Neuronal stem cell (in vitro differentiated cells): ENCODE data around the gene APP.

Experiments
- DNase-seq: peaks from one replicate; pipeline ENCODE4 v3.0.0-alpha.2; 2013; ENCODE audit warnings: low spot score
- H2AFZ ChIP-seq: one replicate; pipeline ENCODE4 v1.6.1; 2013; ENCODE audit warnings: mild to moderate bottlenecking, low read length, inconsistent platforms
- H2AK5ac ChIP-seq: 2 replicates; pipeline ENCODE4 v1.6.1; 2013; ENCODE audit warnings: low read depth, mild to moderate bottlenecking, inconsistent platforms, low read length, moderate library complexity, mixed read lengths
- H2BK120ac ChIP-seq: 2 replicates; pipeline ENCODE4 v1.6.1; 2013; ENCODE audit warnings: low read depth, mild to moderate bottlenecking, inconsistent platforms, low read length, moderate library complexity, mixed read lengths
- H2BK12ac ChIP-seq: one replicate; pipeline ENCODE4 v1.6.1; 2013; ENCODE audit warnings: low read length, inconsistent platforms
- H2BK15ac ChIP-seq: 2 replicates; pipeline ENCODE4 v1.6.1; 2013; ENCODE audit warnings: mild to moderate bottlenecking, low read length, inconsistent platforms, mixed read lengths
- H2BK5ac ChIP-seq: one replicate; pipeline ENCODE4 v1.6.1; 2013; ENCODE audit warnings: inconsistent platforms, mild to moderate bottlenecking, low read length, moderate library complexity
- H3K14ac ChIP-seq: one replicate; pipeline ENCODE4 v1.6.1; 2013; ENCODE audit warnings: low read length, inconsistent platforms
- H3K18ac ChIP-seq: 2 replicates; pipeline ENCODE4 v1.6.1; 2013; ENCODE audit warnings: low read length, inconsistent platforms
- H3K23ac ChIP-seq: 2 replicates; pipeline ENCODE4 v1.6.1; 2013; ENCODE audit warnings: low read depth, mild to moderate bottlenecking, mixed read lengths, low read length, inconsistent platforms; ENCODE audit not compliant: poor library complexity
- H3K27ac ChIP-seq: replicated peaks from 3 replicates; pipeline ENCODE4 v1.5.1; 2013; ENCODE audit warnings: low read length, inconsistent platforms
- H3K27me3 ChIP-seq, 3 experiments: 2 replicates each; pipeline ENCODE4 v1.6.1; 2013; ENCODE audit warnings: low read length in 3 of 3, mild to moderate bottlenecking in 2 of 3, inconsistent platforms in 1 of 3, low read depth in 1 of 3, mixed read lengths in 1 of 3, moderate library complexity in 1 of 3; ENCODE audit not compliant: control insufficient read depth in 3 of 3, insufficient read depth in 3 of 3
- H3K36me3 ChIP-seq, 2 donors: replicated peaks in 1 of 2; 2 replicates each; pipeline ENCODE4 v1.6.1; 2013; ENCODE audit warnings: low read length in 2 of 2; ENCODE audit not compliant: control insufficient read depth in 2 of 2, insufficient read depth in 2 of 2
- H3K4ac ChIP-seq: 2 replicates; pipeline ENCODE4 v1.6.1; 2013; ENCODE audit warnings: inconsistent platforms, mild to moderate bottlenecking, low read length, moderate library complexity
- H3K4me1 ChIP-seq, 2 donors: 1 replicate in 1 of 2; 2 replicates in 1 of 2; pipeline ENCODE4 v1.6.1; 2013; ENCODE audit warnings: low read length in 2 of 2, low read depth in 1 of 2; ENCODE audit not compliant: control insufficient read depth in 2 of 2, insufficient read depth in 1 of 2
- H3K4me2 ChIP-seq: one replicate; pipeline ENCODE4 v1.6.1; 2013; ENCODE audit warnings: mild to moderate bottlenecking, low read length, inconsistent platforms; ENCODE audit not compliant: insufficient read depth, poor library complexity, severe bottlenecking
- H3K4me3 ChIP-seq, 2 donors: 2 replicates each; pipeline ENCODE4 v1.5.1; 2013; ENCODE audit warnings: low read length in 2 of 2, mild to moderate bottlenecking in 2 of 2, inconsistent platforms in 1 of 2, moderate library complexity in 1 of 2
- H3K79me1 ChIP-seq: one replicate; pipeline ENCODE4 v1.6.1; 2013; ENCODE audit warnings: low read depth, mild to moderate bottlenecking, inconsistent platforms, low read length, moderate library complexity
- H3K9ac ChIP-seq: one replicate; pipeline ENCODE4 v1.6.1; 2013; ENCODE audit warnings: mild to moderate bottlenecking, low read depth, low read length, inconsistent platforms; ENCODE audit not compliant: poor library complexity
- H3K9me3 ChIP-seq, 2 donors: replicated peaks in 1 of 2; 2 replicates each; pipeline versions ENCODE3 to v1.6.1; 2013; ENCODE audit warnings: low read length in 2 of 2, mild to moderate bottlenecking in 2 of 2, inconsistent platforms in 1 of 2, low read depth in 1 of 2, mixed read lengths in 1 of 2, moderate library complexity in 1 of 2; ENCODE audit not compliant: control insufficient read depth in 2 of 2, insufficient read depth in 1 of 2
- H4K8ac ChIP-seq: one replicate; pipeline ENCODE4 v1.6.1; 2013; ENCODE audit warnings: low read depth, mild to moderate bottlenecking, inconsistent platforms, low read length, moderate library complexity
- H4K91ac ChIP-seq: one replicate; pipeline ENCODE4 v1.6.1; 2013; ENCODE audit warnings: low read length, low read depth, mild to moderate bottlenecking, inconsistent platforms; ENCODE audit not compliant: poor library complexity
- WGBS, 2 donors: extraction: QIAGEN DNeasy Blood & Tissue Kit; methylation state at CpG; one replicate each; pipeline ENCODE4 v1.1.7; 2013; ENCODE audit warnings: missing lambda C conversion rate in 2 of 2, mixed read lengths in 1 of 2; ENCODE audit not compliant: insufficient read length in 2 of 2, insufficient replicate concordance in 1 of 2; ENCODE audit errors: extremely low coverage in 2 of 2; 5-methylcytosine and 5-hydroxymethylcytosine counted together

Gene APP

DNA sequence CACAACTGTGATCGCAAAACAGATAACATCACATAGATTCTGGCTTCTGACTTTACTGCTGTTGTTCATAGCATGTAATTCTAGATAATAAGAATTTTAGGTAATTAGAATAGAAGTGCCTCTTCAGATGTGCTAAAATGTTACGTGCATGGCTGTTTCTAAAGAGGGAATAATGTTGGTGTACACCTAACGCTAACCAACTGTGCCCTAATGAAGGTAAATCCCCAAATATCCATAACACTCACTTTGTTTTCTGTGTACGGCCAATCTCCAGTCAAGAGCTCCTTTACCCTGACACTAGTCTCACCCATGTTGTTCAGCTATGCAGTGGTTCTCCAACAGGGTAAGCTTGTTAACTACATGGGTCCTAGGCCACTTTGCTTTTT, 44.4 kb downstream of the APP start:
- Histone ChIP-seq H2BK12ac (no peak overlapping the region), H3K27me3 (no peaks in the 10 kb centered on the region), H3K4me3 (no peak overlapping the region), H3K23ac (no peak overlapping the region), H4K8ac (no peak overlapping the region), H2BK15ac (no peak overlapping the region), H2AFZ (no peak overlapping the region), H3K4me2 (no peak overlapping the region), H3K18ac (no peak overlapping the region), H3K27ac (no peak overlapping the region), H3K14ac (no peak overlapping the region), H3K36me3 (peaks cover 0 to 6% of the 10 kb centered on the region in 2 donors), H3K9ac (no peak overlapping the region), H3K79me1 (peaks cover 8% of the 10 kb centered on the region), H2BK120ac (no peak overlapping the region), H3K4ac (no peak overlapping the region), H4K91ac (no peak overlapping the region), H2AK5ac (no peak overlapping the region), H3K4me1 (peaks cover 8 to 18% of the 10 kb centered on the region in 2 donors), H3K9me3 (no peaks in the 10 kb centered on the region), H2BK5ac (no peak overlapping the region)
- no peak for DNase-seq
- WGBS, 2 donors: no CpG with 5 or more reads among the region's 4 CpGs

DNA sequence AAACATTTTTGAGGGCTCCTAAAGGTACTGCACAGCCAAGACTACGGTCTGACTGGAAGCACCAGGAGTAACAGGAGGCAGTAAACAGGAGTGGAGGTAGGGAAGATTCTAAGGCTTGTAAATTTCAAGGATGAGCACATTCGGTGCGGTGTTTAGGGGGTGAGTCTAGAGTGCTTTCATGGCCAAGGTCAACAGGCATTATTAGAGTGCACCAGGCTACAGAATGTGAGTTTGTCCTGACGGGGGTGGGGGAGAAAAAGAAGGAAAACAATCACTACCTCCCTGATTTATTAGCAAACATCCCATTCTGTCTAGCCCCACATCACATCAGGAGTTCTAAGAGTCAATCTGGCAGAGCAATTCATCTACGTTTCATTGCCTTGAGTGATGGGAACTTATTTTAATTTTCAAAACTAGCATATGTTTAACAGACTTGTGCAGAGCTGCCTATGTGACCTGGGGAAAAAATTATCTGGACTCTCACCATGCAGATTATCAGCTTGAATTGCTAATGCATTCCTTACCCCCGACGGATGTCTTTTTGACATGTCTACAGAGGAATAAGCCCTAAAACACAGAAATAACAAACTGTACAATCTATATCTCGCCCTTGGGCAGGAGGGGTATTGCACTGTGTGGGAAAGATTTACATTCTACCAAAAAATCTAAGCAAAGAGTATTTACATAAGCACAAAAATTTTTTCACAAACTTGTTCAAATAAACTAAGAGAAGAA, 45.0 kb downstream of the APP start:
- H2BK15ac ChIP-seq: no peak overlapping the region
- no peak overlapping the region for H4K91ac ChIP-seq
- H3K36me3 ChIP-seq: peaks cover 0 to 6% of the 10 kb centered on the region in 2 donors
- DNase-seq: no peak
- no peak overlapping the region for H3K4ac ChIP-seq
- H4K8ac ChIP-seq: no peak overlapping the region
- no peaks in the 10 kb centered on the region for H3K9me3 ChIP-seq
- no peak overlapping the region for H2BK120ac ChIP-seq
- no peak overlapping the region for H3K23ac ChIP-seq
- H2AK5ac ChIP-seq: no peak overlapping the region
- no peak overlapping the region for H3K4me2 ChIP-seq
- H3K9ac ChIP-seq: no peak overlapping the region
- H2AFZ ChIP-seq: no peak overlapping the region
- H3K4me1 ChIP-seq: peaks cover 10 to 18% of the 10 kb centered on the region in 2 donors
- H2BK5ac ChIP-seq: no peak overlapping the region
- no peak overlapping the region for H3K4me3 ChIP-seq
- no peaks in the 10 kb centered on the region for H3K27me3 ChIP-seq
- no peak overlapping the region for H3K27ac ChIP-seq
- no peak overlapping the region for H3K18ac ChIP-seq
- peaks cover 8% of the 10 kb centered on the region for H3K79me1 ChIP-seq
- no peak overlapping the region for H3K14ac ChIP-seq
- no CpG with 5 or more reads among the region's 8 CpGs for WGBS, 2 donors
- H2BK12ac ChIP-seq: no peak overlapping the region

DNA sequence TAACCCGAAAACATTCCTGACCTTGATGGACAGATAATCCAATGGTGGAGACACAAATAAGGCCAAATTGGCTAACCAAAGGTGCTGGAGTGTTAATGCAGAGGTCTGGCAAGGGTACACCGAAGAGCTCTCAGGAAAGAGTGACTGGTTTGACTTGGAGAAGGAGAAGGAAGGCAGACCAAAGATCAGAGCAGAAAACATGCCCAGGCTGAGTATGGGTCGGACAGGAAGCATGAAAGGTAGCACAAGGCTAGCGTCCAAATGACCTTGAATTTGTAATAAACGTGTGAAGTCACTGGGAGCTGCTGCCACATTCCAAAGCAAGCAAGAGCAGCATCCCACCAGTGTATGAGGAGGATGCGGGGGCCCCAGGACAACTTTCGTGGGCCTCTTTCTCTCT, 45.7 kb downstream of the APP start:
- Histone ChIP-seq H3K79me1 (peaks cover 8% of the 10 kb centered on the region), H2AK5ac (no peak overlapping the region), H3K4me3 (no peak overlapping the region), H3K9ac (no peak overlapping the region), H3K27ac (no peak overlapping the region), H3K4ac (no peak overlapping the region), H2BK12ac (no peak overlapping the region), H3K9me3 (no peaks in the 10 kb centered on the region), H3K18ac (no peak overlapping the region), H3K4me2 (no peak overlapping the region), H2BK120ac (no peak overlapping the region), H3K14ac (no peak overlapping the region), H2AFZ (no peak overlapping the region), H3K4me1 (peaks cover 10 to 18% of the 10 kb centered on the region in 2 donors), H4K8ac (no peak overlapping the region), H3K23ac (no peak overlapping the region), H3K27me3 (no peaks in the 10 kb centered on the region), H2BK15ac (no peak overlapping the region), H4K91ac (no peak overlapping the region), H2BK5ac (no peak overlapping the region), H3K36me3 (peaks cover 0 to 1% of the 10 kb centered on the region in 2 donors)
- DNase-seq: no peak
- no CpG with 5 or more reads among the region's 7 CpGs for WGBS, 2 donors

DNA sequence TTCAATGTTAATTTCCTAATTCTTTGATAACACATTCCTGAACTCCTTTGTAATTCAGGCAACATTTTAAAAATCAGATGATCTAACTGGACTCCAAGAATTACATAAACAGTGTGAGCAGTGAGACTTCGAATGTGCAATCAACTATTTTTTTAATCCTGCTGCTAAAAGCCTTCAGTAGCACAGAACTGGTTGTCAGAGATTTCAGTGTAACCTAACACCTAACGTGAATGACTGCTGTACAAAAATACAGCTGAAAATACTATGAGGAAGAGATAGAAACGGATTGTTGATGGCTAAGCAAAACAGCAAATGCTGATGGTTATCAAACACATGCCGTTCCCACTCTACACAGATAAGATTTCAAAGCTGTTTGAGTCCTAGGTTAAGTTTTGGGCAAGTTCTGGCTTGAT, 46.1 kb downstream of the APP start:
- peaks cover 8% of the 10 kb centered on the region for H3K79me1 ChIP-seq
- H3K9ac ChIP-seq: no peak overlapping the region
- no peak overlapping the region for H3K4ac ChIP-seq
- H3K27ac ChIP-seq: no peak overlapping the region
- no peak overlapping the region for H3K4me3 ChIP-seq
- H3K4me1 ChIP-seq: peaks cover 10 to 18% of the 10 kb centered on the region in 2 donors
- H2BK15ac ChIP-seq: no peak overlapping the region
- no peak overlapping the region for H2AFZ ChIP-seq
- no peak for DNase-seq
- H3K36me3 ChIP-seq: no peaks in the 10 kb centered on the region
- no peaks in the 10 kb centered on the region for H3K27me3 ChIP-seq
- H2AK5ac ChIP-seq: no peak overlapping the region
- no peak overlapping the region for H4K8ac ChIP-seq
- no peak overlapping the region for H4K91ac ChIP-seq
- H3K23ac ChIP-seq: no peak overlapping the region
- H3K14ac ChIP-seq: no peak overlapping the region
- no peak overlapping the region for H2BK12ac ChIP-seq
- no CpG with 5 or more reads among the region's 4 CpGs for WGBS, 2 donors
- no peak overlapping the region for H2BK120ac ChIP-seq
- H2BK5ac ChIP-seq: no peak overlapping the region
- H3K4me2 ChIP-seq: no peak overlapping the region
- no peak overlapping the region for H3K18ac ChIP-seq
- no peaks in the 10 kb centered on the region for H3K9me3 ChIP-seq
